AG04450 (cell line): Measurements from ENCODE around the gene STYK1. TPM values are rescaled to one million over a fixed set of nuclear protein-coding genes. Genes with fewer than 3 reads are reported as not detected.

Experiments used
- CTCF ChIA-PET: fragments of 300-600, 350-600 bp; formaldehyde crosslinking; extraction: SDS; loops from one replicate; lab custom pipeline; 2022; ENCODE audit warnings: antibody characterized with exemption, inconsistent platforms; lab: Charles Lee
- POLR2A ChIA-PET: fragments of 350-600 bp; formaldehyde crosslinking; extraction: SDS; loops from one replicate; lab custom pipeline; 2021; ENCODE audit warnings: antibody characterized with exemption, inconsistent platforms; lab: Yijun Ruan, JAX
- DNase-seq: peaks from one replicate; pipeline ENCODE4 v3.0.0-alpha.2; 2011; ENCODE audit warnings: low read depth, low spot score
- H3K27ac ChIP-seq: one replicate; pipeline ENCODE4 v1.5.1; 2012; ENCODE audit warnings: low read depth, low read length, control low read depth
- H3K27me3 ChIP-seq: one replicate; pipeline ENCODE4 v1.6.0; 2012; ENCODE audit warnings: low read length; ENCODE audit not compliant: control insufficient read depth, insufficient read depth
- H3K4me3 ChIP-seq: 2 replicates; pipeline ENCODE4 v1.5.1; 2011; ENCODE audit warnings: mild to moderate bottlenecking, low read depth, low read length, control low read depth
- H3K9me3 ChIP-seq: 2 replicates; pipeline ENCODE4 v1.5.1; 2012; ENCODE audit warnings: low read length; ENCODE audit not compliant: control insufficient read depth, insufficient read depth
- polyA plus RNA-seq: library from polyadenylated mRNA; depleted of rRNA; stranded (reverse); fragments of >200 nt; gene quantifications from 2 replicates; pipeline ENCODE4 v1.2.3, GENCODE V29; 2011
- TF ChIP-seq, protein P1 (sequence below): IDR thresholded peaks from 2 replicates; pipeline ENCODE4 v1.5.1; 2011; ENCODE audit warnings: low read depth, low read length, control low read depth, inconsistent platforms

STYK1 gene
- polyA plus RNA-seq, 1 experiment, result 0.02 TPM

DNA sequence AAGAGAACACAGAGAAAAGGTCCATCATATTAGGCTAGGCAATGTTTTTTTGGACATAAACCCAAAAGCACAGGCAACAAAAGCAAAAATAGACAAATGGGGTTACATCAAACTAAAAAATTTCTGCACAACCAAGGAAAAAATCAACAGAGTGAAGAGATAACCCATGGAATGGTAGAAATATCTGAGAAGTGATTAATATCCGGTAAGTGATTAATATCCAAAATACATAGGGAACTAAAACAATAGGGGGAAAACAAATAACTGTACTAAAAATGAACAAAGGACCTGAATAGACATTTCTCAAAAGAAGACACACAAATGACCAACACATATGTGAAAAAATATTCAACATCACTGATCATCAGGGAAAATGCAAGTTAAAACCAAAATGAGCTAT lies 4.3 kb downstream of the STYK1 start:
- TF ChIP-seq, protein P1, sequence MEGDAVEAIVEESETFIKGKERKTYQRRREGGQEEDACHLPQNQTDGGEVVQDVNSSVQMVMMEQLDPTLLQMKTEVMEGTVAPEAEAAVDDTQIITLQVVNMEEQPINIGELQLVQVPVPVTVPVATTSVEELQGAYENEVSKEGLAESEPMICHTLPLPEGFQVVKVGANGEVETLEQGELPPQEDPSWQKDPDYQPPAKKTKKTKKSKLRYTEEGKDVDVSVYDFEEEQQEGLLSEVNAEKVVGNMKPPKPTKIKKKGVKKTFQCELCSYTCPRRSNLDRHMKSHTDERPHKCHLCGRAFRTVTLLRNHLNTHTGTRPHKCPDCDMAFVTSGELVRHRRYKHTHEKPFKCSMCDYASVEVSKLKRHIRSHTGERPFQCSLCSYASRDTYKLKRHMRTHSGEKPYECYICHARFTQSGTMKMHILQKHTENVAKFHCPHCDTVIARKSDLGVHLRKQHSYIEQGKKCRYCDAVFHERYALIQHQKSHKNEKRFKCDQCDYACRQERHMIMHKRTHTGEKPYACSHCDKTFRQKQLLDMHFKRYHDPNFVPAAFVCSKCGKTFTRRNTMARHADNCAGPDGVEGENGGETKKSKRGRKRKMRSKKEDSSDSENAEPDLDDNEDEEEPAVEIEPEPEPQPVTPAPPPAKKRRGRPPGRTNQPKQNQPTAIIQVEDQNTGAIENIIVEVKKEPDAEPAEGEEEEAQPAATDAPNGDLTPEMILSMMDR, result no peak
- ChIA-PET POLR2A (no interaction called here), CTCF (no interaction called here)
- Histone ChIP-seq H3K27me3 (peaks cover 3% of the 10 kb centered on the region), H3K9me3 (no peaks in the 10 kb centered on the region), H3K4me3 (no peak overlapping the region), H3K27ac (no peak overlapping the region)
- DNase-seq, result no peak

DNA sequence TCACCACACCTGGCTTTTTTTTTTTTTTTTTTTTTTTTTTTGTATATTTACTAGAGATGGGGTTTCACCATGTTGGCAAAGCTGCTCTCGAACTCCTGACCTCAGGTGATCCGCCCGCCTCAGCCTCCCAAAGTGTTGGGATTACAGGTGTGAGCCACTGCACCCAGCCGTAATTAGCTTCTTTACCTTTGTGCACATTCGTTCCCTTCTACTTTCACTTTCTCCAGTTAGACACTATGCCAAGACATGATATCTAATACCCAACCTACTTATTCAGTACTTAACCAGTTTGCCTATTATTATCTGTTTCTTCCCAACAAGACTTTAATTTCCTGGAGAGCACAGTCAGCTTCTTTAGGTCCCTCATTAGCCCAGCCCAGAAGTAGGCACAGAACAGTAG lies 5.3 kb downstream of the STYK1 start:
- DNase-seq, result no peak
- no peak overlapping the region for H3K4me3 ChIP-seq
- no peaks in the 10 kb centered on the region for H3K9me3 ChIP-seq
- H3K27me3 ChIP-seq, result peaks cover under 1% of the 10 kb centered on the region
- POLR2A ChIA-PET, result no interaction called here
- TF ChIP-seq, protein P1, result no peak
- no peak overlapping the region for H3K27ac ChIP-seq
- CTCF ChIA-PET, result interaction anchor here (0.6 to 1.1 kb wide), 4 partner anchors 12 to 433 kb away, joined by 3 to 6 read pairs (median 4); no protein-coding TSS in a partner anchor

DNA sequence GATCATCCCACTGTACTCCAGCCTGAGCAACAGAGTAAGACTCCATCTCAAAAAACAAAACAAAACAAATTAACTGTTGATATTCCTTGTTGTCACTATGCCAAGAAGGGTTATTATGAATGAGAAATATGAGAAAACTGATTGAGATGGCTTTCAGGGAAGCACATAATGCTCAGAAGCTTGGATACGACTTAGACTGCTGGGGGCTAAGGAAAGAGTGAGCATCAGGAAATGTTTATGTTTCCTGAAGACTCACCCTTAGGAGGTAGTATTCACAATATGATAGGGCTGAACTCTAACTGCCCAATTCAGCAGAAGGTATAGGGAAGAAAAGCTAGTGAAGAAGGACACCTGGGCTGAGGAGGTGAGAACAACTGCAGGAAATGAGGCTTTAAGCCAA lies 6.3 kb downstream of the STYK1 start:
- H3K27me3 ChIP-seq, result no peaks in the 10 kb centered on the region
- no peak for DNase-seq
- ChIA-PET POLR2A (no interaction called here), CTCF (interaction anchor here (0.6 to 1.1 kb wide), 3 partner anchors 12 to 105 kb away, joined by 3 to 6 read pairs (median 4); no protein-coding TSS in a partner anchor)
- TF ChIP-seq, protein P1, result no peak
- no peak overlapping the region for H3K27ac ChIP-seq
- H3K4me3 ChIP-seq, result no peak overlapping the region
- no peaks in the 10 kb centered on the region for H3K9me3 ChIP-seq

DNA sequence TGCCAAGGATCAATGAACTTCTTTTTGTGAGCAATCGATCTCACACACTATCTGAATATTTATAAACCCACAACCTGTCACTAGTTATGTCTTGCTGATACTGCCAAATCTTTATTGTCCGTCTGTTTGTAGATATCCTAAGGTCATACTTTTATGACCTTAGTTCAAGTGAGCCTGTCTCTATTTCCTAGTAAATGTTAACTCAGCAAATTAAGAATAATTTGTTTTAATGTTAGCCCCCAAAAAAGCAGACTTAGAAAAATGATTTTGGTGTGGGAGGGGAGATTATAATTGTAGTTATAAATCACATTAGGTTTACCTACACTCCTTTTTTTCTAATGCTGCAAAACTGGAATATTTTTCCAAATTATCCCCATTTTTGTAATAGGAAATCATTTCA lies 9.4 kb downstream of the STYK1 start:
- TF ChIP-seq, protein P1, result no peak
- ChIA-PET CTCF (no interaction called here), POLR2A (no interaction called here)
- no peaks in the 10 kb centered on the region for H3K27me3 ChIP-seq
- H3K27ac ChIP-seq, result no peak overlapping the region
- no peak overlapping the region for H3K4me3 ChIP-seq
- no peaks in the 10 kb centered on the region for H3K9me3 ChIP-seq
- DNase-seq, result no peak

DNA sequence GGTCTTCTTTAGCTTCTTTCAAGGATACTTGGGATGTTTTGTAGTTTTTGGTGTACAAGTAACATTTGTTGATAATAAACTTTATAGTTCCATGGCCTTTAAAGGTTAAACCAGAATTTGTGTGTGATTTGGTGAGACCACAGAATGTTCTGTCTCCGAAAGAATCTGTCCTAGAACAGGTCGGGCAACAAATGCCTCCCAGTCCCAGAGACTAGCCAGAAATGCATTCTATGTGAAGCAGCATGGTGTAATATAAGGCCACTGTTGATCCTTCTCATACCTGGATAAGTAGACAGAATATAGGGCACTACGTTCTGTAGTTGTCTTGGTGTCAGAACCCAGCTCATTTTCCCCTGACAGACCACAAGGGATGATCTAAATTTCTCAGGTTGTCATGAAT lies 10.0 kb downstream of the STYK1 start:
- ChIA-PET POLR2A (no interaction called here), CTCF (no interaction called here)
- no peak overlapping the region for H3K27ac ChIP-seq
- H3K4me3 ChIP-seq, result no peak overlapping the region
- TF ChIP-seq, protein P1, result no peak
- no peaks in the 10 kb centered on the region for H3K9me3 ChIP-seq
- DNase-seq, result no peak
- H3K27me3 ChIP-seq, result no peaks in the 10 kb centered on the region
